Activated T-cell treated with anti-CD3 and anti-CD28 coated beads, Interleukin-2, amount 50 U/mL, for 24 hours (primary cell): ENCODE results near the gene XPC.
A peak's percentile ranks its signal among the peaks of the same experiment; 100 is the strongest.

ENCODE experiments used
- DNase-seq: peaks from one replicate; pipeline ENCODE4 v3.0.0-alpha.2; 2020
- H3K27ac Mint-ChIP-seq: 2 replicates; pipeline ENCODE4 v1.8.0; 2020; ENCODE audit warnings: mild to moderate bottlenecking, mixed read lengths
- H3K27me3 Mint-ChIP-seq: 2 replicates; pipeline ENCODE4 v1.8.0; 2020; ENCODE audit warnings: mixed read lengths
- H3K36me3 Mint-ChIP-seq: 2 replicates; pipeline ENCODE4 v1.8.0; 2020; ENCODE audit warnings: low read depth, mixed read lengths
- H3K4me1 Mint-ChIP-seq: 2 replicates; pipeline ENCODE4 v1.8.0; 2020; ENCODE audit warnings: low read depth, mixed read lengths
- H3K4me3 Mint-ChIP-seq: 2 replicates; pipeline ENCODE4 v1.8.0; 2020; ENCODE audit warnings: mild to moderate bottlenecking, moderate library complexity, mixed read lengths
- H3K9me3 Mint-ChIP-seq: 2 replicates; pipeline ENCODE4 v1.8.0; 2020; ENCODE audit warnings: mixed read lengths

Gene XPC

GRCh38 chr3:14200276-14200675 lies 21.9 kb upstream of the XPC start:
- Mint-ChIP-seq H3K9me3 (no peaks in the 10 kb centered on the region), H3K4me3 (no peak overlapping the region), H3K36me3 (peaks cover 48% of the 10 kb centered on the region), H3K27me3 (no peaks in the 10 kb centered on the region), H3K27ac (no peak overlapping the region), H3K4me1 (peaks cover 7% of the 10 kb centered on the region)
- no peak for DNase-seq

DNA sequence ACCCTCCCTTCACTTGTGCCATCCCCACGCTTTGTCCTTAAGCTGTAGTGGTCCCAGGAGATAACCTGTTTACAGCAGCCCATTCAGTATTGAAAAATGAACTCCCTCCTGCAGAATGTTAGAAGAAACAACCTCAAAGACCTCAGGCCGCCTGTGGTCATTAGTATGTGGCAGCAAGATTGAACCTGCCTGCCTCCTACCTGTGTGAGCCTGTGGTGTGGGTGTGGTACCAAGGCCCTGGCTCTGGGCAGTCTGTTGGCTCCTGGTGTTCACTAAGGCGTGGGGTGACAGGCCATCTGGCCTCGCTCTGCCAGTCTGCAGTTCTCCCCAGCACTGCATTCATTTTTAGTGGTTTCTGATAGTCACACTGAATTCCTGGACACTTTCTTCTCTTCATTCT lies 21.2 kb upstream of the XPC start:
- peak overlapping the region; percentile 23 for H3K27ac Mint-ChIP-seq
- peaks cover 10% of the 10 kb centered on the region for H3K4me1 Mint-ChIP-seq
- peaks cover 55% of the 10 kb centered on the region for H3K36me3 Mint-ChIP-seq
- no peak for DNase-seq
- H3K4me3 Mint-ChIP-seq, result no peak overlapping the region
- H3K27me3 Mint-ChIP-seq, result no peaks in the 10 kb centered on the region
- H3K9me3 Mint-ChIP-seq, result no peaks in the 10 kb centered on the region

DNA sequence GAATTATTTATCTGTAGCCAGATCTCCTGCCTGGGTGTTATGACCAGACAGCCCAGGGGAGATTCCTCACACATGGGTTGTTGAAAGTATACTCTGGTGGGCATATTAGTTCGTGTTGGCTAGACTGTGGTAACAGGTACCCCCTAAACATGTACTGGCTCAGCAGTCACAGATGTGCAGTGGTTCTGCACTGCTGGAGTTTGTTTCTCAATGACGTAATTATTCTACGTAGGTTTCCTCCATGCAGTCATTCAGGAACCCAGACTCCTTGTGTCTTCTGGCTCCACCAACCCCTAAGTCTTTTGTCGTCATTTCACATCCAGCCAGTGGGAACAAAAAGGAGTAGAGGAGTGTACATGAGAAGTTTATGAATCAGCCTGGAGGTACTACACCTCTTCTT lies 16.5 kb upstream of the XPC start:
- H3K4me1 Mint-ChIP-seq, result peaks cover 42% of the 10 kb centered on the region
- no peak overlapping the region for H3K27ac Mint-ChIP-seq
- no peaks in the 10 kb centered on the region for H3K9me3 Mint-ChIP-seq
- no peak overlapping the region for H3K4me3 Mint-ChIP-seq
- DNase-seq, result no peak
- H3K27me3 Mint-ChIP-seq, result no peaks in the 10 kb centered on the region
- H3K36me3 Mint-ChIP-seq, result peaks cover 86% of the 10 kb centered on the region

DNA sequence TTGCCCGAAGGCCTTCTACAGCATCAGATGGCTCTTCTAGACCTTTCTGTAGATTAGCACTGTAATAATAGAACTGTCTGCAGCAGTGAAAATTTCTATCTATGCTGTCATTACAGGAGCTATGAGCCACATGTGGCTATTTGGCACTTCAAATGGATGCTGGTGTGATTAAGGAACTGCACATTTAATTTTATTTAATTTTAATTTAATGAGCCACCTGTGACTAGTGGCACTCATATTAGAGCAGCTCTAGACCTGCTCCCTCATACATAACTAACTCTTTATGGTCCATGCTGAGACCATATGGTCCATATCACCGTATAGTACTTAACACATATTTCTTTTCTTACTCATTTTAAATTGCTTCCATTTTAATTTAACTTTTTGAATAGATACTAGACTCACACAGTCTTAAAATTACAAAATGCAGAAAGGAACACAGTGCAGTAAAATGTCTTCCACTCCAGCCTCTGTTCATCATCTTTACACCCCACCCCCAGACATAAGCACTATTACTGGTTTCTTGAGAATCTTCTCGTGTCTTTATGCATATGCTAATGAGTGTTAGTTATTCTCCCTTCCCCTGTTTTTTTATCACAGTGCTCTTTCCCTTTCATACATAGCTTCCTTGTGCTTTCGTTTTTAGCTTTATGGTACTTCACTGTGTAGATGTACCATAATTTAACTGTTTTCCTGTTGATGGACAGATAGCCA lies 9.8 kb upstream of the XPC start:
- no peak overlapping the region for H3K4me3 Mint-ChIP-seq
- peaks cover 69% of the 10 kb centered on the region for H3K4me1 Mint-ChIP-seq
- no peaks in the 10 kb centered on the region for H3K27me3 Mint-ChIP-seq
- peak overlapping the region; percentile 26 for H3K27ac Mint-ChIP-seq
- H3K9me3 Mint-ChIP-seq, result no peaks in the 10 kb centered on the region
- H3K36me3 Mint-ChIP-seq, result peaks cover 80% of the 10 kb centered on the region
- no peak for DNase-seq

DNA sequence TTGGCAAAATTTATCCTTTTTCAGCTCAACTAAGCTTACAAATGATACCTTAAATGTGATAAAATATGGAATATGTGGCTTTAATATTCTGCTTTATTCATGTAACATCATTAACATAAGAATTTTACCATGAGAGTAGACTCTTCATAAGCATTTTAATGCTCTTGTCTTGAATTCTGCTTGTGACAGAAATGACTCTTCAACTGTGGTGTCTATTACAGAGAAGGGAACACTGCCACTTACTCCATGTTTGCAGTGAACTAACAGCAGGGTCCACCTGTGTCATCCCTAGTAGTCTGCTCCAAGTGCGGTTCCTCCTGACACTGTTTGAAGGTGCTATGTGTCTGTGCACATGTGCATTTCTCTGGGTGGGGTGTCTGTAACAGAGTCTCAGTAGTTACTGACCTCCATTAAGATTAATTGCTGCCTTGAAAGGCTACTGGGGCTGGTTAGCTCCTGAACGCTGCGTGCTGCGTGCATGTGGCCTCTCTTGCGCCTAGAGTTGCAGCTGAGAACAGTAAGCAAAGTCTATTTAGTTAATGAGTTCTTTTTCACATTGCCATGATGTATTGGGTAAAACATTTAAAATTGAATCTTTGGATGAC lies 8.6 kb upstream of the XPC start:
- Mint-ChIP-seq H3K4me3 (no peak overlapping the region), H3K4me1 (peaks cover 67% of the 10 kb centered on the region), H3K27me3 (no peaks in the 10 kb centered on the region), H3K27ac (no peak overlapping the region), H3K36me3 (peaks cover 89% of the 10 kb centered on the region), H3K9me3 (no peaks in the 10 kb centered on the region)
- no peak for DNase-seq

GRCh38 chr3:14183015-14183577 lies 4.7 kb upstream of the XPC start:
- Mint-ChIP-seq H3K27ac (no peak overlapping the region), H3K4me3 (no peak overlapping the region), H3K27me3 (no peaks in the 10 kb centered on the region), H3K36me3 (peaks cover 82% of the 10 kb centered on the region), H3K4me1 (peaks cover 52% of the 10 kb centered on the region), H3K9me3 (no peaks in the 10 kb centered on the region)
- DNase-seq, result no peak

DNA sequence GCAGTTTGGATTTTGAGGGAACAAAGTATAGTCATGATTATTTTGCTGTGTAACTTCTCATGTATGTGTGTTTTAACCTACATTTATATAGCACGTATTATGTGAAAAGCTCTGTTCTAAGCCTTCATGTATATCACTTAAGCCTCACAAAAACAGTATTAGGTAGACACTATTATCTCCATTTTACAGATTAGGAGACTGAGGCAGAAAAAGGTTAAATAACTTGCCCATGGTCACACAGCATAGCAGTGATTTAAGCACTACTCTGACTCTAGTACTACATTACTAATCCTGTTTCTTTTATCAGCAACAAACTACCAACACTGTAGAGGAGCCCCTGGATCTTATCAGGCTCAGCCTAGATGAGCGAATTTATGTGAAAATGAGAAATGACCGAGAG lies 2.9 kb upstream of the XPC start:
- Mint-ChIP-seq H3K27ac (no peak overlapping the region), H3K9me3 (no peaks in the 10 kb centered on the region), H3K4me3 (no peak overlapping the region), H3K4me1 (peaks cover 55% of the 10 kb centered on the region), H3K36me3 (peaks cover 76% of the 10 kb centered on the region), H3K27me3 (no peaks in the 10 kb centered on the region)
- no peak for DNase-seq

DNA sequence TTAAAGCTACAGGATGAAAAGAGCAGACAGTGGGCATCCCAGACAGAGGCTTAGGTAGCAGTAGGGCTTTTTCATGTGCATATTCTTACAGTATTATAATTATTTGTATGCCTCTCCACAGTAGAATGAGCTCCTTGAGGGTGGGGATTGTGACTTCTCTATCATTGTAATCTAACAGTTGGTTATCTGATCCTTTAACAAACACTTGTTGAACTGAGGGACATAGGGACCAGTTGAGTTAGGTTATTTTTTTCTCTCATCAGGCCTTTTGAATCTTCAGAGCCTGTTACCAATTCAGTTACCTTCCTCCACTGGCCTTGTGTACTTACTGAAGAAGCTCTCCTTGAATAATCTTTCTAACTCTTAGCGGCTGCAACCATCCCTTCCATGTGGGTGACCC lies 1.4 kb upstream of the XPC start:
- Mint-ChIP-seq H3K27ac (peak overlapping the region; percentile 100), H3K4me3 (peak overlapping the region; percentile 93), H3K27me3 (no peaks in the 10 kb centered on the region), H3K36me3 (peaks cover 63% of the 10 kb centered on the region), H3K4me1 (peaks cover 64% of the 10 kb centered on the region), H3K9me3 (no peaks in the 10 kb centered on the region)
- no peak for DNase-seq

- no peaks in the 10 kb centered on the region for H3K9me3 Mint-ChIP-seq
- no peak for DNase-seq
- peak overlapping the region; percentile 100 for H3K27ac Mint-ChIP-seq
- H3K4me1 Mint-ChIP-seq, result peaks cover 69% of the 10 kb centered on the region
- peaks cover 63% of the 10 kb centered on the region for H3K36me3 Mint-ChIP-seq
- no peaks in the 10 kb centered on the region for H3K27me3 Mint-ChIP-seq
- peak overlapping the region; percentile 93 for H3K4me3 Mint-ChIP-seq
Observed at GRCh38 chr3:14179114-14179465, 689 bp upstream of the XPC start.

- no peak for DNase-seq
- peak overlapping the region; percentile 100 for H3K27ac Mint-ChIP-seq
- H3K4me3 Mint-ChIP-seq, result peak overlapping the region; percentile 93
Observed at GRCh38 chr3:14177580-14178246, 688 bp downstream of the XPC start.

DNA sequence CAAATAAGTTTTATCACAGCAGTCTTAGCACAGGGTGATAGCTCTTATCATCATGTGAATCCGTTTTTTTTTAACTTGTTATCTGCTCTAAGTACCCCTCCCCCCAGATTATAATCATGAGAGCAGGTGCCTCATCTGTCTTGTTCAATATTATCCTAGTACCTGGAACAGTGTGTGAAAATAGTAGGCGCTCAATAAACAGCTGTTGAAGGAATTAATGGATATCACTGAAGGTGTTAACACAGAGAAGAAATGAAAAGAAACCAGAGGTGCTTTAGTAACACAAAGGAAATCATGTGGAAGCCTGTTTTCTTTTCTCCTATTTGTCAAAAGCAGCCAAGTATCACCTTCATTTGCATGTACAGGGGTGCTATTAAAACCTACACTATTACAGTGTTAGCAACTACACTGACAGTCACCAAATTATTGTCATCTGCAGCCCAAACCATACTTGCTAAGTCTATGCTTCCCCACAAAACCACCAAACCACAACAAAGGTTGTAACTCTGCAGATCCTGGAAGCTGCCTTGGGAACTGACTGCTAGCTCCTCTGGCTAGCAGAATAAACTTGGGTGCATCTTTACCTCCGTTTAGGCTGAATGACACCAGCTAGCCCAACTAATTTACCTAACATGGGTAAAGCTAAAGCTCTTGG lies 2.9 kb downstream of the XPC start:
- DNase-seq, result no peak
- no peaks in the 10 kb centered on the region for H3K9me3 Mint-ChIP-seq
- H3K27me3 Mint-ChIP-seq, result no peaks in the 10 kb centered on the region
- peak overlapping the region; percentile 7 for H3K4me3 Mint-ChIP-seq
- H3K27ac Mint-ChIP-seq, result peak overlapping the region; percentile 66
- peaks cover 65% of the 10 kb centered on the region for H3K4me1 Mint-ChIP-seq
- peaks cover 57% of the 10 kb centered on the region for H3K36me3 Mint-ChIP-seq

More at GRCh38 chr3:14177580-14178246, 688 bp downstream of the XPC start:
- Mint-ChIP-seq H3K9me3 (no peaks in the 10 kb centered on the region), H3K4me1 (peaks cover 70% of the 10 kb centered on the region), H3K27me3 (no peaks in the 10 kb centered on the region), H3K36me3 (peaks cover 55% of the 10 kb centered on the region)

GRCh38 chr3:14174483-14174882 lies 3.9 kb downstream of the XPC start:
- no peaks in the 10 kb centered on the region for H3K9me3 Mint-ChIP-seq
- no peak for DNase-seq
- H3K27me3 Mint-ChIP-seq, result no peaks in the 10 kb centered on the region
- H3K27ac Mint-ChIP-seq, result peak overlapping the region; percentile 66
- H3K36me3 Mint-ChIP-seq, result peaks cover 60% of the 10 kb centered on the region
- no peak overlapping the region for H3K4me3 Mint-ChIP-seq
- peaks cover 67% of the 10 kb centered on the region for H3K4me1 Mint-ChIP-seq

DNA sequence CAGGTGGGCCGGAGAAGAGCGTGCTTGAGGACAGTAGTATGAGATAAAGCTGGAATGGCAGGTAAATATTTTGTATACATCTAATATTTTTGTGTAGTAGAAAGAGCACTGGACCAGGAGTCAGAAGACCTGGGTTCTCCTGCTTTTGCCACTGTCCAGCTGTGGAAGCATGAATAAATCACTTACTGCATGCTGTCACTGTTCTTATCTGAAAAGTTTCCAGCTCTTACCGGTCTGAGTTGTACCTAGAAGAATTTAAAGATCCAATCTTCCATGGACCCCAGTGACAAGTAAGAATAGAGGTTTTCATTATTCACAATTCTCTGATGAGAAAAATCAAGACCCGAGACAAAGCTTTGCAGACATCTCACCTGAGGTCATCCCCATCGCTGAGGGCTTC lies 5.9 kb downstream of the XPC start:
- H3K27me3 Mint-ChIP-seq, result no peaks in the 10 kb centered on the region
- H3K4me3 Mint-ChIP-seq, result no peak overlapping the region
- peaks cover 59% of the 10 kb centered on the region for H3K4me1 Mint-ChIP-seq
- no peaks in the 10 kb centered on the region for H3K9me3 Mint-ChIP-seq
- peaks cover 62% of the 10 kb centered on the region for H3K36me3 Mint-ChIP-seq
- no peak for DNase-seq
- H3K27ac Mint-ChIP-seq, result no peak overlapping the region

DNA sequence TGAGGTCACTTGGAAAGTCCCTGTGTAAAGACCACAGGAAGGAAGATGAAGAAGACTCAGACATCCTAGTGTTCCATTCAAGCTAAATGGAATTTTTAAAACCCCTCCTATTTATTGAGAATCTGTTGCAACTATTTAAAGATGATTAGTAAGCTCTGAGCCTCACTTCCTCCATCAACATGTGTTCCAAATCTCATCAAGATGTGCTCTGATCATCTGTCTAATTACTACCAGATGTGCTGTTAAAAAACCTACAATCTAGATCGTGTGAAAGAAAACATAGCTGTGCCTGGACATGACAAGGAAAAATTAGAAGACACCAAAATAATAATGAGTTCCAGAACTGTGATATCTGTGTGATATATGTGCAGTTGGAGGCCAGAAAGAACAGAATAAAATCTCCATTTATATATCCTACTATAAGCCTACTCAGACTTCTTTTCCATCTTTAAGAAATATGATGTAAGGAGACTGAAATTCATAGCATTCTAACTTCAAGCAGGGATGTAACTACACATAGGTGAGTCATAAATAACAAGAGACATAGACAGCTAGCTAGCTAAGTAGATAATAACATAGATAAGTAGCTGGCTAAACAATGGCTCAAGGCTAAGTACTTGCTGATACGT lies 7.8 kb downstream of the XPC start:
- H3K36me3 Mint-ChIP-seq, result peaks cover 75% of the 10 kb centered on the region
- peaks cover 46% of the 10 kb centered on the region for H3K4me1 Mint-ChIP-seq
- H3K9me3 Mint-ChIP-seq, result no peaks in the 10 kb centered on the region
- H3K27ac Mint-ChIP-seq, result no peak overlapping the region
- H3K4me3 Mint-ChIP-seq, result no peak overlapping the region
- no peaks in the 10 kb centered on the region for H3K27me3 Mint-ChIP-seq
- no peak for DNase-seq
